HepG2 (cell line): Measurements from ENCODE around the gene AIFM1. TPM values are rescaled to one million over a fixed set of nuclear protein-coding genes. Genes with fewer than 3 reads are reported as not detected.
A peak's percentile ranks its signal among the peaks of the same experiment; 100 is the strongest.

Source experiments
- AGO2 ChIP-seq: fragments of 200-400 bp; formaldehyde crosslinking; optimal IDR thresholded peaks from 2 replicates; pipeline ENCODE3; 2017; ENCODE audit warnings: mild to moderate bottlenecking, low read depth, low read length, moderate library complexity
- ARNTL ChIP-seq: sonication (generic); formaldehyde crosslinking; IDR thresholded peaks from 2 replicates; pipeline ENCODE4 v1.4.0; 2020; ENCODE audit warnings: mild to moderate bottlenecking, missing genetic modification reagents
- ATF1 ChIP-seq: IDR thresholded peaks from 2 replicates; pipeline ENCODE4 v1.6.1; 2016; ENCODE audit warnings: mild to moderate bottlenecking, control low read depth
- BRF2 ChIP-seq: sonication (generic); formaldehyde crosslinking; IDR thresholded peaks from 2 replicates; pipeline ENCODE4 v1.8.1; 2022; ENCODE audit warnings: mild to moderate bottlenecking, missing genetic modification reagents
- CENPX ChIP-seq: sonication (generic); formaldehyde crosslinking; IDR thresholded peaks from 2 replicates; pipeline ENCODE4 v1.9.0; 2021; ENCODE audit warnings: mild to moderate bottlenecking, missing genetic modification reagents, moderate library complexity
- FOXA3 ChIP-seq: IDR thresholded peaks from 2 replicates; pipeline ENCODE4 v1.6.1; 2016; ENCODE audit warnings: missing genetic modification reagents, missing compliant biosample characterization
- HOXA5 ChIP-seq: sonication (generic); formaldehyde crosslinking; IDR thresholded peaks from 2 replicates; pipeline ENCODE4 v1.4.0; 2020; ENCODE audit warnings: missing genetic modification reagents
- KAT7 ChIP-seq: IDR thresholded peaks from 2 replicates; pipeline ENCODE4 v1.6.1; 2018; ENCODE audit warnings: borderline replicate concordance, missing compliant biosample characterization
- NFIB ChIP-seq: sonication (generic); formaldehyde crosslinking; IDR thresholded peaks from 2 replicates; pipeline ENCODE4 v1.9.0; 2021; ENCODE audit warnings: missing genetic modification reagents, mild to moderate bottlenecking, borderline replicate concordance
- PITX1 ChIP-seq: sonication (generic); formaldehyde crosslinking; IDR thresholded peaks from 2 replicates; pipeline ENCODE4 v1.5.1; 2020; ENCODE audit warnings: mild to moderate bottlenecking, missing genetic modification reagents
- RAD51 ChIP-seq: fragments of 450-650 bp; IDR thresholded peaks from 2 replicates; pipeline ENCODE4 v1.6.1; 2016; ENCODE audit warnings: borderline replicate concordance
- ZBTB26 ChIP-seq: IDR thresholded peaks from 2 replicates; pipeline ENCODE4 v1.6.1; 2016; ENCODE audit warnings: missing compliant biosample characterization, missing genetic modification reagents, borderline replicate concordance
- ZFAT ChIP-seq: sonication (generic); formaldehyde crosslinking; conservative IDR thresholded peaks from 2 replicates; pipeline ENCODE4 v1.8.1; 2023; ENCODE audit warnings: missing genetic modification reagents, inconsistent platforms
- ZNF570 ChIP-seq: sonication (generic); formaldehyde crosslinking; IDR thresholded peaks from 2 replicates; pipeline ENCODE4 v1.4.0; 2020; ENCODE audit warnings: mild to moderate bottlenecking, missing genetic modification reagents, borderline replicate concordance
- ZNF672 ChIP-seq: sonication (generic); formaldehyde crosslinking; IDR thresholded peaks from 2 replicates; pipeline ENCODE4 v1.8.1; 2022; ENCODE audit warnings: missing genetic modification reagents
- ZNF709 ChIP-seq: sonication (generic); formaldehyde crosslinking; IDR thresholded peaks from 2 replicates; pipeline ENCODE4 v1.5.0; 2020; ENCODE audit warnings: mild to moderate bottlenecking, missing genetic modification reagents
- ZNF724P ChIP-seq: sonication (generic); formaldehyde crosslinking; IDR thresholded peaks from 2 replicates; pipeline ENCODE4 v1.8.0; 2022; ENCODE audit warnings: missing genetic modification reagents, borderline replicate concordance
- ZNF782 ChIP-seq: sonication (generic); formaldehyde crosslinking; IDR thresholded peaks from 2 replicates; pipeline ENCODE4 v1.4.0; 2020; ENCODE audit warnings: missing genetic modification reagents, mild to moderate bottlenecking, borderline replicate concordance
- polyA plus RNA-seq, 8 experiments: library from polyadenylated mRNA; depleted of rRNA in 3 of 8; stranded (reverse) in 7 of 8; unstranded in 1 of 8; fragments of >200 nt; fragmentation: Illumina TruSeq in 4 of 8; extraction: Trizol in 4 of 8; gene quantifications; 2 replicates each; pipeline versions ENCODE4 v1.2.1 to v1.2.3, GENCODE V29; 2011 to 2016; ENCODE audit warnings: low read depth in 4 of 8, missing spikeins in 1 of 8, mixed read lengths in 1 of 8; ENCODE audit not compliant: insufficient read depth in 1 of 8
- total RNA-seq, 5 experiments: library from RNA; depleted of rRNA; stranded (reverse); fragments of >200 nt; fragmentation: Illumina TruSeq; extraction: Trizol; gene quantifications; 2 replicates each; pipeline ENCODE4 v1.2.3, GENCODE V29; 2016; ENCODE audit warnings: low read depth in 1 of 5
- TF ChIP-seq, protein P1 (sequence below): IDR thresholded peaks from 2 replicates; pipeline ENCODE4 v1.6.1; 2016
- TF ChIP-seq, protein P2 (sequence below): sonication (generic); formaldehyde crosslinking; IDR thresholded peaks from 2 replicates; pipeline ENCODE4 v1.4.0; 2020; ENCODE audit warnings: missing genetic modification reagents
- TF ChIP-seq, protein P3 (sequence below): sonication (generic); formaldehyde crosslinking; IDR thresholded peaks from 2 replicates; pipeline ENCODE4 v1.8.1; 2023; ENCODE audit warnings: missing genetic modification reagents, inconsistent platforms, borderline replicate concordance
- TF ChIP-seq, protein P4 (sequence below): sonication (generic); formaldehyde crosslinking; IDR thresholded peaks from 2 replicates; pipeline ENCODE4 v1.4.0; 2020; ENCODE audit warnings: missing genetic modification reagents; ENCODE audit errors: not compliant biosample characterization

Gene AIFM1
- total and polyA plus RNA-seq, 2 of the 13 experiments (the other 11 are each of a cell fraction or from before 2014, with no cell fraction given), result 42.8 to 46.9 TPM

DNA sequence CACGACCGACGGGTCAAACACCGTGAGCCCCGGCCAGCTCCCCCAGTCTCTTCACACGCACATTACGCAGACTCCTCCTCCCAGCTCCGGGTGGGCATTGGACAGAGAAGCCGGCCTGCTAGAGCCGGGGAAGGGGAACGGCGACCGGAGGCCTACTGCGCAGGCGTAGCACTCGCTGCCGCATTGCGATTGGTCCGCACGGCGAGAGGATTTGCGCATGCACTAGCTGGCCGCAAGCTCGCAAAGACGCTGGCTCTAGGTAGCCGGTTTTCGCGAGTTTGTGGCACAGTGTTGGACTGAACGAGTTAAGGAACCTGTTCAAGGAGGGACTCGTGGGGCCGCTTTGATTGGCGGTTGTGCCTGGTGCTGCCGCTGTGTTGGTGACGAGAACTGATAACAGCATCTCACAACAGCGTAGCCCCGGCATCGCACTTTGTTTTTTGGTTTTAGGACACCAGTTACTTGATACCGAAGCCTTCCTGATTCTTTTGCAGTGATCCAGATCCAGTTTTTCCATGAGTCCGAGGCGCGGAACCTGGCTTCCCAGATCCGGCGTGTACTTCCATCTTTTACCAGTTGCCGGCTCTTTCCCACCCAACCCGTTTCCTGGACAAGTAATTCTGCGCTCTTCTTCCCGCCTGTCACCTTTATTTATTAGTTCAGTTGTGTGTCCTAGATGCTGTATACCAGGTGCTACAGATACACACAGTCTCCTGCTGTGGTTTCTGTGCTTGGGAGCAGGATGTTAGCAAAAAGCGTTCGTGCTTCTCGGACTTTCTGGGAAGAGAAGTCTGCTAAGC is at the start of gene AIFM1 (continued):
- TF ChIP-seq, protein P1, sequence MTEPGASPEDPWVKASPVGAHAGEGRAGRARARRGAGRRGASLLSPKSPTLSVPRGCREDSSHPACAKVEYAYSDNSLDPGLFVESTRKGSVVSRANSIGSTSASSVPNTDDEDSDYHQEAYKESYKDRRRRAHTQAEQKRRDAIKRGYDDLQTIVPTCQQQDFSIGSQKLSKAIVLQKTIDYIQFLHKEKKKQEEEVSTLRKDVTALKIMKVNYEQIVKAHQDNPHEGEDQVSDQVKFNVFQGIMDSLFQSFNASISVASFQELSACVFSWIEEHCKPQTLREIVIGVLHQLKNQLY, result no peak
- TF ChIP-seq HOXA5 (CRISPR knock-in tag), result no peak
- no peak for TF ChIP-seq ZNF709 (CRISPR knock-in tag)
- TF ChIP-seq ZNF570 (CRISPR knock-in tag), result no peak
- no peak for TF ChIP-seq ZBTB26
- TF ChIP-seq ZNF782 (CRISPR knock-in tag), result no peak
- TF ChIP-seq ATF1, result no peak
- no peak for TF ChIP-seq AGO2
- no peak for TF ChIP-seq ZFAT (CRISPR knock-in tag)
- TF ChIP-seq, protein P2, sequence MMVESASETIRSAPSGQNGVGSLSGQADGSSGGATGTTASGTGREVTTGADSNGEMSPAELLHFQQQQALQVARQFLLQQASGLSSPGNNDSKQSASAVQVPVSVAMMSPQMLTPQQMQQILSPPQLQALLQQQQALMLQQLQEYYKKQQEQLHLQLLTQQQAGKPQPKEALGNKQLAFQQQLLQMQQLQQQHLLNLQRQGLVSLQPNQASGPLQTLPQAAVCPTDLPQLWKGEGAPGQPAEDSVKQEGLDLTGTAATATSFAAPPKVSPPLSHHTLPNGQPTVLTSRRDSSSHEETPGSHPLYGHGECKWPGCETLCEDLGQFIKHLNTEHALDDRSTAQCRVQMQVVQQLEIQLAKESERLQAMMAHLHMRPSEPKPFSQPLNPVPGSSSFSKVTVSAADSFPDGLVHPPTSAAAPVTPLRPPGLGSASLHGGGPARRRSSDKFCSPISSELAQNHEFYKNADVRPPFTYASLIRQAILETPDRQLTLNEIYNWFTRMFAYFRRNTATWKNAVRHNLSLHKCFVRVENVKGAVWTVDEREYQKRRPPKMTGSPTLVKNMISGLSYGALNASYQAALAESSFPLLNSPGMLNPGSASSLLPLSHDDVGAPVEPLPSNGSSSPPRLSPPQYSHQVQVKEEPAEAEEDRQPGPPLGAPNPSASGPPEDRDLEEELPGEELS (CRISPR knock-in tag), result 0 out of 2 replicates have a peak, but pooled peaks have one; percentile 21
- TF ChIP-seq NFIB (CRISPR knock-in tag), result no peak
- no peak for TF ChIP-seq ZNF672 (CRISPR knock-in tag)
- peak; percentile 29; the same call in 1 of the 2 replicates for TF ChIP-seq PITX1
- TF ChIP-seq, protein P3, sequence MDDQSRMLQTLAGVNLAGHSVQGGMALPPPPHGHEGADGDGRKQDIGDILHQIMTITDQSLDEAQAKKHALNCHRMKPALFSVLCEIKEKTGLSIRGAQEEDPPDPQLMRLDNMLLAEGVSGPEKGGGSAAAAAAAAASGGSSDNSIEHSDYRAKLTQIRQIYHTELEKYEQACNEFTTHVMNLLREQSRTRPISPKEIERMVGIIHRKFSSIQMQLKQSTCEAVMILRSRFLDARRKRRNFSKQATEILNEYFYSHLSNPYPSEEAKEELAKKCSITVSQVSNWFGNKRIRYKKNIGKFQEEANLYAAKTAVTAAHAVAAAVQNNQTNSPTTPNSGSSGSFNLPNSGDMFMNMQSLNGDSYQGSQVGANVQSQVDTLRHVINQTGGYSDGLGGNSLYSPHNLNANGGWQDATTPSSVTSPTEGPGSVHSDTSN (CRISPR knock-in tag), result no peak
- no peak for TF ChIP-seq RAD51
- TF ChIP-seq FOXA3 (CRISPR knock-in tag), result no peak
- no peak for TF ChIP-seq ZNF724P (CRISPR knock-in tag)
- TF ChIP-seq, protein P4, sequence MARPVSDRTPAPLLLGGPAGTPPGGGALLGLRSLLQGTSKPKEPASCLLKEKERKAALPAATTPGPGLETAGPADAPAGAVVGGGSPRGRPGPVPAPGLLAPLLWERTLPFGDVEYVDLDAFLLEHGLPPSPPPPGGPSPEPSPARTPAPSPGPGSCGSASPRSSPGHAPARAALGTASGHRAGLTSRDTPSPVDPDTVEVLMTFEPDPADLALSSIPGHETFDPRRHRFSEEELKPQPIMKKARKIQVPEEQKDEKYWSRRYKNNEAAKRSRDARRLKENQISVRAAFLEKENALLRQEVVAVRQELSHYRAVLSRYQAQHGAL, result no peak
- no peak for TF ChIP-seq CENPX (CRISPR knock-in tag)
- TF ChIP-seq BRF2 (CRISPR knock-in tag), result no peak
- no peak for TF ChIP-seq ARNTL (CRISPR knock-in tag)
- no peak for TF ChIP-seq KAT7 (CRISPR knock-in tag)
